Panc1 (cell line): ENCODE results near the gene RNF121. TPM values are rescaled to one million over a fixed set of nuclear protein-coding genes. Genes with fewer than 3 reads are reported as not detected.

Experiments used
- ATAC-seq: fragments of 200-7000 bp; cut with Tn5 transposase; 2 replicates; pipeline ENCODE4 v1.9.1; 2020; ENCODE audit warnings: mild to moderate bottlenecking, moderate library complexity
- BruUV-seq: library from RNA; stranded (reverse); fragments of 400-500 nt; replicated peaks from 2 replicates; lab custom pipeline; 2021; lab: Mats Ljungman, UMichigan
- CTCF ChIA-PET: fragments of 300-600 bp; sonication (Branson Sonifier 250); formaldehyde crosslinking; loops from one replicate; lab custom pipeline; 2022; ENCODE audit warnings: antibody characterized with exemption; lab: Charles Lee
- POLR2A ChIA-PET: fragments of 300-600 bp; sonication (Branson Sonifier 250); formaldehyde crosslinking; loops from one replicate; lab custom pipeline; 2022; ENCODE audit warnings: antibody characterized with exemption; lab: Charles Lee
- DNase-seq: peaks from one replicate; pipeline ENCODE4 v3.0.0-alpha.2; 2010; ENCODE audit warnings: low read depth, low spot score
- H3K27ac ChIP-seq: 2 replicates; pipeline ENCODE4 v1.5.1; 2011; ENCODE audit warnings: mild to moderate bottlenecking, low read length, inconsistent platforms
- H3K27me3 ChIP-seq: fragments of 200-500 bp; sonication (Bioruptor generic); 2 replicates; pipeline ENCODE4 v1.6.0; 2014; ENCODE audit warnings: low read length, inconsistent platforms; ENCODE audit not compliant: control insufficient read depth, insufficient read depth
- H3K36me3 ChIP-seq: fragments of 200-500 bp; sonication (Bioruptor generic); 2 replicates; pipeline ENCODE4 v1.5.1; 2014; ENCODE audit warnings: inconsistent platforms, mild to moderate bottlenecking, low read length, moderate library complexity; ENCODE audit not compliant: control insufficient read depth, insufficient read depth
- H3K4me1 ChIP-seq: 2 replicates; pipeline ENCODE4 v1.5.1; 2011; ENCODE audit warnings: inconsistent platforms, mild to moderate bottlenecking, low read length, moderate library complexity; ENCODE audit not compliant: control insufficient read depth, insufficient read depth
- H3K4me3 ChIP-seq, 2 experiments: 2 replicates each; pipeline ENCODE4 v1.5.1; 2011 to 2012; ENCODE audit warnings: low read depth in 2 of 2, low read length in 2 of 2, mild to moderate bottlenecking in 2 of 2, inconsistent platforms in 1 of 2, moderate library complexity in 1 of 2
- H3K9me3 ChIP-seq: fragments of 200-500 bp; sonication (Bioruptor generic); 2 replicates; pipeline ENCODE4 v1.5.1; 2014; ENCODE audit warnings: low read depth, mild to moderate bottlenecking, inconsistent platforms, low read length, moderate library complexity; ENCODE audit not compliant: control insufficient read depth, insufficient read depth
- CTCF ChIP-seq: fragments of 450-650 bp; IDR thresholded peaks from 2 replicates; pipeline ENCODE4 v1.5.1; 2017; ENCODE audit warnings: mild to moderate bottlenecking
- POLR2AphosphoS5 ChIP-seq: IDR thresholded peaks from 2 replicates; pipeline ENCODE4 v1.6.1; 2012; ENCODE audit warnings: mild to moderate bottlenecking, low read depth, low read length, moderate library complexity
- REST ChIP-seq, 2 experiments: IDR thresholded peaks; 2 replicates each; pipeline ENCODE4 v1.6.1; 2011 to 2012; ENCODE audit warnings: low read depth in 2 of 2, control low read depth in 1 of 2, low read length in 1 of 2, mild to moderate bottlenecking in 1 of 2, moderate library complexity in 1 of 2; ENCODE audit not compliant: insufficient read depth in 1 of 2
- SIN3A ChIP-seq: IDR thresholded peaks from 2 replicates; pipeline ENCODE4 v1.6.1; 2012; ENCODE audit warnings: low read depth, mild to moderate bottlenecking, low read length, moderate library complexity, borderline replicate concordance; ENCODE audit not compliant: insufficient read depth
- TCF7L2 ChIP-seq: IDR thresholded peaks from 2 replicates; pipeline ENCODE4 v1.6.1; 2011; ENCODE audit warnings: mild to moderate bottlenecking, low read depth, low read length, inconsistent platforms
- in situ Hi-C: cut with HindIII; loops from 2 replicates; pipeline ENCODE4 v1.10.0; 2016; ENCODE audit warnings: low sequenced_read_pairs, low pct_unique_long_range_greater_than_20kb
- intact Hi-C: fragments of 100-400 bp; cut with micrococcal nuclease; formaldehyde crosslinking; loops from one replicate; pipeline ENCODE4 v1.10.0; 2022; ENCODE audit not compliant: unreplicated experiment
- total RNA-seq: library from RNA; stranded (reverse); gene quantifications from one replicate; pipeline ENCODE4 v1.2.1, GENCODE V29; 2021; ENCODE audit not compliant: unreplicated experiment

Gene RNF121
- total RNA-seq, 1 experiment from 2014 or later = 69.6 TPM

- Histone ChIP-seq H3K27me3 (no peaks in the 10 kb centered on the region), H3K4me3 (no peak overlapping the region), H3K27ac (no peak overlapping the region), H3K4me1 (0 out of 2 replicates have a peak, but pooled peaks cover 5% of the 10 kb centered on the region), H3K9me3 (no peaks in the 10 kb centered on the region), H3K36me3 (peaks cover 15% of the 10 kb centered on the region)
- DNase-seq (no peak), ATAC-seq (peak; percentile 9; the same call in 1 of the 2 replicates)
- ChIA-PET POLR2A (no interaction called here), CTCF (interaction anchor here (0.5 kb wide), 1 partner anchor 136 kb away, joined by 7 read pairs; no protein-coding TSS in a partner anchor)
- in situ Hi-C loops (no loop called here), intact Hi-C loops (no loop called here)
- BruUV-seq = no TSS peak
- TF ChIP-seq POLR2AphosphoS5 (no peak; the same call in 1 of the 2 replicates), REST (IDR thresholded peaks at IDR 0.05; ENCODE audit: insufficient read depth in 1 of 2, low read depth in 2 of 2, low read length in 1 of 2) (no peak)
Measured at GRCh38 chr11:72004515-72005346, 75.9 kb downstream of the RNF121 start.

DNA sequence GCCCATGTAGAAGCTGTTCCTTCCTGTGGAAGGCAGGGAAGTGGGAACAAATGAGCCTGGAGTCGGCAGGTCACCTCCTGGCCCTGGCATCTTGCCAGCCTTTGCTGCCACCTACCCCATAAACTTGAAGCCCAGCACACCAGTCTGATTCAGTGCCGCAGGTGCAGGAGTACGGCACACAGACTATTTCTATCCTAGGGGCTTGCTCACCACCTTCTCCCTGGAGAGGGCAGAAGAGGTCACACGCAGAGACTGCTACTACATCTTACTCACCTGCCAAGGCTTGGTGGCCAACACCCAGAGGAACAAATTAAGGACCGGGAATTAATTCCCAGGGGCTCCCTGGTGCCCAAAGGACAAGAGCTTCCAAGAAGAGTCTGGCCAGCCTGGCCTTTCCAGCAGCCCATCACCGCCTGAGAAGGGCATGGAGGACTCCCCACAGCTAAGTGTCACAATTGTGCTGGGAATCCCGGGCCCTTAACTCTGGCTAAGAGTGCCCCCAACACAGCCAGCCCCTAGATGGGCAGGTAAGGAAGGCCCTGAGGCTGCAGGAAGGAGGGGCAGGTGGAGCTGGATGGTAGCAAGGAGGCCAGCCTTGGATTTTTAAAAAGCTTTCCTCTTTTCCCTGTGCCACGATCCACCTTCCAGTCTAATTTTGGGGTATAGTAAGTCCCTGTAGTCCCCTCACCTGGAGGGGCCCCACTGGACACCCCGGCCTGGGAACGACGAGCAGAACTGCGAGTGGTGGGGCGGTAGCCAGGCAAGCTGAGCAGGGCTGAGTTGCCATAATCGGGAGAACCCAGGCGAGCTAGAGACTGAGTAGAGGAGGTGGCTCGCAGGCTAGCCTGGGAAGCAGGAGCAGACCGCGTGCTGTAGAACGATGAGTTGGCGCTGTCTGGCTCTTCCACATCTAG, 76.8 kb downstream of the RNF121 start:
- BruUV-seq = no TSS peak
- Histone ChIP-seq H3K4me1 (0 out of 2 replicates have a peak, but pooled peaks cover 5% of the 10 kb centered on the region), H3K36me3 (peaks cover 15% of the 10 kb centered on the region), H3K4me3 (no peak overlapping the region), H3K27me3 (no peaks in the 10 kb centered on the region), H3K27ac (no peak overlapping the region), H3K9me3 (no peaks in the 10 kb centered on the region)
- POLR2A ChIA-PET = interaction anchor here (0.6 kb wide), 1 partner anchor 94 kb away, joined by 6 read pairs; no protein-coding TSS in a partner anchor
- intact Hi-C loops = no loop called here
- in situ Hi-C loops = no loop called here
- CTCF ChIA-PET = interaction anchor here (0.5 kb wide), 1 partner anchor 135 kb away, joined by 7 read pairs; no protein-coding TSS in a partner anchor
- DNase-seq (no peak), ATAC-seq (0 out of 2 replicates have a peak, but pooled peaks have one; percentile 1)
- TF ChIP-seq TCF7L2 (no peak), SIN3A (no peak), REST (IDR thresholded peaks at IDR 0.05; ENCODE audit: insufficient read depth in 1 of 2, low read depth in 2 of 2, low read length in 1 of 2) (no peak), CTCF (no peak), POLR2AphosphoS5 (no peak; the same call in 1 of the 2 replicates)
